Endometrial microvascular endothelial cells (primary cell): ENCODE results near the gene KLHDC9. TPM values are rescaled to one million over a fixed set of nuclear protein-coding genes. Genes with fewer than 3 reads are reported as not detected.

ENCODE experiments used
- in situ Hi-C: cut with HindIII; loops from 2 replicates; pipeline ENCODE4 v1.10.0; 2017; ENCODE audit warnings: low sequenced_read_pairs, low pct_unique_long_range_greater_than_20kb; ENCODE audit errors: inconsistent ontology term
- total RNA-seq: library from RNA; depleted of rRNA; stranded (reverse); fragments of >200 nt; gene quantifications from one replicate; pipeline ENCODE4 v1.2.3, GENCODE V29; 2015; ENCODE audit errors: inconsistent ontology term

KLHDC9 gene
- total RNA-seq, 1 donor from 2014 or later: 0.46 TPM

DNA sequence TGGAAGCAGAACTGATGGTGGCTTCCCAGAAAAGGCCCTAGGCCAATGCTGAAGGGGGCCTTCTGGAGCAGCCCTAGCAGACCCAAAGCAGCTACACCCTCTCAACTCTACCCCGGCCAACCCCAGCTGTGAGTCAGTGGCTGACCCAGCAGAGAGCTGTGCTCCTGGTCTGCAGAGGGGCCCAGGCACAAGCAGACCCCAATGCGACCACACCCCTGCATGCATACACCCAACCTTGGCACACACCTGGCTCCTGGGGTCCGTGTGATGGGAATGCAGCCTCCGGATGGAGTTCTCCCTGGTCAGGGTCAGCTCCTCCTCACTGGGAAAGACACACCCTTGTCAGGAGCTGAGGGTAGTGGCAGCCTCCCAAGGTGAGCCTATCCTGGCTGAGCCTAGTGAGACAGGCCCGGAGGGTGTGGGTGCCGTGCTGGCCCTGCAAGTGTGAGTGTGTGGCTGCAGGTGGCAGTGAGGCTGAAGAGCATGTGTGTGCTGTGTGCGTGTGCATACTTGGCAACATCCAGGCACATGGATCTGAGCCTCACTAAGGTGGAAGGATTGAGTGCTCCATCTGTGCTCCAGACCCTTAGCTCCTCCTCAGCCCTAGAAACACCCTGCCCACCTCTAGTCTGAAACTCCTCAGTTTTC, 24.6 kb upstream of the KLHDC9 start:
- in situ Hi-C loops: no loop called here

DNA sequence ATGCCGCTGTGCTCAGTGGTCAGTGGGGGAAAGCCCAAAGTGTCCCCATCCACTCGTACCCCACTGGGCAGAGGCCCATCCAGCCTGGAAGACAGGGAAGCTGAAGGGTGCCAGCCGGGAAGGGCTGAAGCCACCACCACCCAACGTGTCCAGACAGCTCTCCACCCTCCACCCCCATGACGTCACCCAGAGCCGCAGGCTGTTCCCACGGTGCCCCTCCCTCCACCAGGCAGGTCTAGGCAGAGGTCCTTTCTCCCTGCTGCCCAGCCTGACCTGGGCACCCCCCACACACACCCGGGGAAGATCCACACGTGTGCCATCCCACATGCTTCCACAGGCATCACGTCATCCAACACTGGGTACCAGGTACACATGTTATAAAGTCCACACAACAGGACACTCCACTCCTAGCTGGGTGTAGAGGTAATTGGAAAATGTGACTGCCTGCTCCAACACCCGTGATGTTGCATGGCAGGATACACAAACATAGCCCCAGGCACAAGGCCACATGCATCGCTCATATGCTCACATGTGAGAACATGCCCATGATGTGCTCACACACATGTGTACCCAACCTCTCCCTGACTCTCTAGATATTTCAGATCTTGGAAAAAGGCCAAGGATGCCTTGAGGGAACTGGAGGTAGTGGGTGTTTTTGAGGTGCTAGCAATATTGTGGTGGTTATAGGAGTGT, 23.3 kb upstream of the KLHDC9 start:
- in situ Hi-C loops: no loop called here

DNA sequence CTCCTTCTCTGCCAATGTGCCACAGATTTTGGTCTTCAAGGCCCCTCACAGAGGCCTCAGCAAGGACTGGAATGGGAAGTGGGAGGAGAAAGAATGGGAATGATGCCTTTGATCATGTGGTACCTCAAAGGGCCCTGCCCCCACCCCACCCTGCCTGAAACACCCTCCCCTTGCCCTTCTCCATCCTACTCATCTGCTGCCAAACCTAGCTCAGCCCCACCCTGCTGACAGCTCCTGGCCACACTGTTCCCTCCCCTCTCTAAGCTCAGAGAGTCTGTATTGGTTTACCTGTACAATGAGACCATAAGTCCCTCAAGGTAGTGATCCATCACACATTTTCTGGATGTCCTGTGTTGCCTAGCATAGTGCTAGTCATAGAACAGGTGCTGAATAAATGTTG, 21.8 kb upstream of the KLHDC9 start:
- in situ Hi-C loops: no loop called here

DNA sequence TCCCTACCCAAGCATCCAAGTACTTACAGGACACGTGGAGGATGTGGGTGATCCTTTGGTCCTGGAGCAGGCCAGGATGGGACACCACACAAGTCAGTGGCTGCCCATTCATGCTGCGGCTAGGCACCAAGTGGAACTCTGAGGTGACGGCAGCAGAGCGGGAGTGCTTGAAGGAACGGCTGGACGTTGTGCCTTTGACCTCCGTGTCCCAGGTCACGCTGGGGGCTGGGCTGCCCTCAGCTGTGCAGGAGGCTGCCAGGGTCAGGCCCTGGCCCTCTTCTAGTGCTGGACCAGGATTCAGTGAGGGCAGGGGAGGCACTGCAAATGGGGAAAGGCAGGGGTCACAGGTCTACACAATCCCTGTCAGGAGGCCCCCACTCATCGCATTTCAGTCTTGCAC, 20.7 kb upstream of the KLHDC9 start:
- in situ Hi-C loops: no loop called here

DNA sequence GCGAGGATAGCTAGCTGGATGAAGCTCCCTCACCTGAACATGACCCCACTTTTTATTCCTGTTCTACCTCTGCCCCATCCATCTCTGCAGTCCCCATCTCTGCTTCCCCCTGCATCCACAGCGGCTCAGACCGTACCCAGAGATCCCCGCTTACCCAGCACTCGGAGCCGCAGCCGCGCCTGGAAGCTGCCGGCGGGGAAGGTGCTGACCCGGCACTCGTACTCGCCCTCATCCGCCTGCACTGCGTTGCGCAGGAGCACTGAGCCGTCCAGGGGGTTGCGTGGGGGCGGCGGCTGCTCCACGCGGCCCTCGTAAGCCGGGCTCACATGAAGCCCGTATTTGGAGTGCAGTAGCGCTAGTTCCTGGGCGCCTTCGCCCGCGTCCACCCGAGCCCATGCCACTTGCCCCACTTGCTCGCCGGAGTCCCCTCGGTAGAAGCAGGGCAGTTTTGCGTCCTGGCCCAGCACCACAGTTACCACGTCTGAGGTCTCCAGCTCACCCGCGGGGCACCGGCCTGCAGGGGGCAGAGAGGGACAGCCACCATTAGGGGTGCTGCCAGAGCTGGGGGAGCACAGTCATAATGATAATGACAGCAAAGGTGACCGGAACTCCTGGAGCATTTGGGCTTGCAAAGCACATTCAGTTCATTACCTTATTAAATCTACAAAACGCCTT, 18.6 kb upstream of the KLHDC9 start:
- in situ Hi-C loops: no loop called here

DNA sequence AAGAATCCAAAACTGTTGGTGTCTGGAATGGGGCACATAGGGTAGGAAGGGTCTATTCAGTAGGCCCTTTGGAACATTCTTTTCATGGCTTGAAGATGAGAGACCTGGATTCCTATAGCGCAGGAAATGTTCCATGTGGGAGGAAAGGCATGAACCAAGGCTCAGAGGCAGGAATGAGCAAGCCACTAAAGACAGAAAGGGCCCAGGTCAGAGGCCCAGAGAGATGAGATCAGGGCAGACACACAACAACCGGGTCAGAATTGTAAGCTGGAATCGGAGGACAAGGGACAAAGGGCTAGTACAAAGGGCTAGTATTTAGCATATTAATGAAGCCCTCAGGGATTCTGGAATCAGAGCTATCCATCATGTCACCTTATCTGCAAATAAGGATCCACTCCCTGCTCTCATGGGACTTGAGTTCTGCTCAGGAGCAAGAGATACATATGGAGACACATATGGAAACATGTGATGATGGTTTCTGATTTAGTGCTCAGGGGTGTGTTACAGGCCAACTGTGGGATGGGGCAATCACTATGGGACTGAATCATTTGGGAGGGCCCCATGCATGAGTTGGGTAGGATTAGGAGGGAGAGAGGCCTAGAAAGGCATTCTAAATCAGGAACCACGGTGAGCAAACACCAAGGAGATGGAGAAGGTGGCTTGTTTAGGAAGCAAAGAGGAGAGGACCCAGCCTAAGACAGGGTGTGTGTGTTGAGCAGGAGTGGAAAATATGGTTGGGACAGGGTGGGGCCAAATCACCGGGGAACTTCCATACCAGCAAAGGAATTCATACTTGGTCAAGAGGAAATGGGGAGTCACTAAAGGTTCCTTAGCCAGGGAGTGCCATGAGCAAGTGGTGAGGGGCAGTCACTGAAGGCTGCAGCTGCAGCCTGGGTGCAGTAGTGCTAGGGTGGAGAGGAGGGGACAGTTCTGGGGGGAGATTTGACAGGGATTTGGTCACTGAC, 17.4 kb upstream of the KLHDC9 start:
- in situ Hi-C loops: no loop called here

DNA sequence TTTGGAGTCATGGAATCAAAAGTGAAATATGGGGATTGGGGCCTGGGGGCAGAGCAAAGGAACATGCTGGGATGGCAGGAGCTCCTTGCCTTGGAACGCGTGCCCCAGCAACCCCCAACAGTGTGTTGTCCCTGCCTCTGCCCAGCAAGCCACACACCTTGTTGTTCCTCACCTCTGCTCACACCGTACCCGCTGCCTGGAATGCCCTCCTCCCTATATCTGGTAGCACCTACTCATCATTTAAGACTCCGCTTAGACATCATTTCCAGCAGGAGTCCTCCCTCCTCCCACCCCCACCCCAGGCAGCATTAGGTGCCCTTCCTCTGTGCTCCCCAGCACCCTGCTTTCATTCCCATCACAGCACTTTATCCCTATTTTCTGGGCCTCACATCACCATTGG, 16.6 kb upstream of the KLHDC9 start:
- in situ Hi-C loops: no loop called here

DNA sequence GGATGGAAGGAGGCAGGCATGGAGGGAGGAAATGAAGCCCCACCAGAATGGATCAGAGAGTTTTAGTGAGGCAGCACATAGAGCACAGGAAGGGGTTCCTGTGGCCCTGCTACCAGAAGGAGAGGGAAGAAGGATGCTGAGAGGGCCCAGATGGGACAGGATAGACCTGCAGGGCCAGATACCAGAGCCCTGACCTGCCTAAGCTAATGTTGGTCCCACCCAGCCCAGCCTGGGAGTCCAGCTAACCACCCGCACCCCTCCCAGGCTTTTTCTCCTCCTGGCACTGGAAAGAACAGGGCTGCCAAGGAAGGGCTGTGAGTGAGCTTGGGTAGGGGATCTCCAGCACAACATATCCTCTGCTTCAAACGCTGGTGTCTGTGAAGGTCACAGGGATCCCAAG, 15.7 kb upstream of the KLHDC9 start:
- in situ Hi-C loops: no loop called here

DNA sequence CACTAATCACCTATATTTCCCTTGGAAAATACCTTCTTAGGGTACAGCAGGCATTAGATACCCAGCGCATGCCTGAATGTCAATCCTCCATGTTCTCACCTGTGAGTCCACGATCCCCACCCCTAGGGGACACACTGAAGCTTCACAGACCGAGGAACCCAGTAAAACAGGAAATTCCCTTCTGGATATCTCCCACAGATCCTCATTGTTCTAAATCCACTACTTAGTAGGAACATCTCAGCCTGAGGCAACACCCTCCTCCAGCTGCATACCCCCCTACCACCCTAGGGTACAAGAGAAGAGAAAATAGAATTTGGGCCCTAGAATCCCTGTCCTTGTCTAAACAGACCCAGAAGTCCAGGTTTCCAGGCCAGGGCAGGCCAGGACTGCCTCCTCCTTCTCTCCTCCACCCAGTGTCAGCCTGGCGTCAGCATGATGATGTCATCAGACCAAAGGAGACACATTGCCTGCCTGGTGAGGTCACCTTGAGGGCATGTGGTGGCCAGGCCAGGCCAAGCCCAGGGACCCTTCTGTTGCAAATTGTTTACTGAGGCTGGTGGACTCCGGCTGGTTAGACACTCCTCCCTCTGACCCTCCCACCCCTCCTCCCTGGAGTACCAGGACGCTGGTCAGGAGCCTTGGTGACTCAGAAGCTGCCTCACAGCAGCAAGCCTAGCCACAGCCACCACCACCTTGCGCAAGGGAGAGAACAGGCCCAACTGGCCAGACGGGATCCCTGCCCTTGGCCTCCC, 15.0 kb upstream of the KLHDC9 start:
- in situ Hi-C loops: no loop called here

DNA sequence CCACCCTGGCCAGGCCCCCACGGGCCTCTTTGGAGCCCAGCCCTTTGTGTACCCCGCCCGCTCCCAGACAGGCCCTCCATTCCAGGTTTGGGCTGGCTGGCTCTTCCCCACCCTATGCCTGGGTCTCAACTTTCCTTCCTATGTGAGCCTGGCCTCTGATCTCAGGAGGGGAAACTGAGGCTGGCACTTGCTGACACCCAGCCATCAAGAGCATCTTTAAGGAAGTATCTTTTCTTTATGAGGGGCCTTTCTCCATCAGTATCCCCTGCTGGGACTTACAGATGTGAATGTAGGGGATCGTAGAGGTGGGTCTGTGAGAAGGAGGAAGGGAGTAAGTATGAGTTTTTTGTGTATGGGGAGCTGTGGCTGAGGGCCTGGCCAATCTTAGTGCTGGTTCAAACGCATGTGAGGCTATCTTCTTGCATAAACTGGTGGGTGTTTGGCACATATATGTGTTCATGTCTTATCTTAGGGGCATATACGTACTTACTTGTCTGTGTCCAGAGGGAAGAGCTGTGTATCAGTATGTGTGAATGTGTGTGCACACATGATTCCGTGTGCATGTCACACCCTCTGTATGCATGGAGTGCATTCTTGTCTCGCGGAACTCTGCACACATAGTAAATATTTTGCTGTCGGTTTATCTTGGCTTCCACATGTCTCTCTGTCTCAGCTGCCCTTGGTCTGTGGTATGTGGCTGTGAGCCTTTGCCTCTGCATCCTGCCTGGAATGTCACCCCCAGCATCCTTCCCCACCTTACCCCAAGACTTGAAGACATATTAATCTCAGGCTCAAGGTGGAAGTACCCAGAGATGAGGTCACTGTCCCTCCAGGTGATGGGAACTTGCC, 14.2 kb upstream of the KLHDC9 start:
- in situ Hi-C loops: no loop called here

DNA sequence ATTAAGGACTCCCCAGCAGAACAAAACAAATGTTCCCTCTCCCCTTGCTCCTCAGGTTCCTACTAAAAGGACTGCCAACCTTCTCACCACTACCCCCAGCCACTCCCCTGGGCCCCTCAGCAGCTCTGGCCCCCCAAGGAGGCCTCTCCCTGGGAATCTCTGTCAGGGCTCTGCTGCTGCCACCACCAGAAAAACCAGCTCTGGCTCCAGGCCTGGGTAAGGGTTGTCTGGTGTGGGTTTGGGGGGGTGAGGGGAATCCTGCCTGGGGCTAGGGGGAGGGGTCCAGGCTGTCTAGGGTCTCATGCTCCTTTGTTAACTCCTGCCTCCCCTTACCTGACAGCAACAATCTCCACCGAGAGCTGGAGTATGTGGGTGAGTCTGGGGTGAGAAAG, 13.6 kb upstream of the KLHDC9 start:
- in situ Hi-C loops: no loop called here

DNA sequence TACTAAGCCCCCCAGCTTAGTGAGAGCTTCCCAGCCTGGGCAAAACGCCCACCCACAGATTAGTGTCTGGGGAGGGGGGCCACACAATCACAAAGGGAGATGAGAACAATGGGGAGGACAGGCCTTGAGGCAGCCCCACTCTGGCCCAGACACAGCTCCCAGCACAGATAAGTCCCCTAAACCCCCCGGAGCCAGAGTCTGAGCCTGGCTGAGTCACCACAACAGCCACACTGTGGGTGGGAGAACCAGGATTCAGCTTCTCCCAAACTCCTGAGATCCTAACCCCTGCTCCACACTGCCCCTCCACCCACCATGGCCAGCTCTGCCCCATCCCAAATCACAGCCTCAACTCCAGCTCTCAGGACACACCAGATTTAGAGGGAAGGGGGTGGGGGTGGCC, 13.0 kb upstream of the KLHDC9 start:
- in situ Hi-C loops: no loop called here

DNA sequence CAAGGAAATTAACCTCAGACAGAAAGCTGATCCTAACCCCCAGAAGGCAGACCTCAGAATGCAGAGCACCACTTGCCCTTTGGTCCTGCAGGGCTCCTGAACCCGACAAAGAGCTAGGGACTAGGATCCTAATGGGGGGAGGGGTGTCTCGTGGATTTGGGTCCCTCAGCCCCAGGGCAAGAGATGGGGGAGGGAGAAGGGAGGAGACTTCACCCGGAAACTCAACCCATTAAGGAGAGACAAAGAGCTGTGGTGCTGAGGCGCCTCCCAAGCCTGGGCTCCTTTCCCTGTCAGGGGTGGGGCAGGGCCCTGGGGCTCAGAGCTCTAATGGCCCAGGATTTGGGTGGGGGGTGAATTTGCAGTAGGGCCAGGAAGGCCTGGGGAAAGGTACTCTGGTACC, 11.7 kb upstream of the KLHDC9 start:
- in situ Hi-C loops: no loop called here

DNA sequence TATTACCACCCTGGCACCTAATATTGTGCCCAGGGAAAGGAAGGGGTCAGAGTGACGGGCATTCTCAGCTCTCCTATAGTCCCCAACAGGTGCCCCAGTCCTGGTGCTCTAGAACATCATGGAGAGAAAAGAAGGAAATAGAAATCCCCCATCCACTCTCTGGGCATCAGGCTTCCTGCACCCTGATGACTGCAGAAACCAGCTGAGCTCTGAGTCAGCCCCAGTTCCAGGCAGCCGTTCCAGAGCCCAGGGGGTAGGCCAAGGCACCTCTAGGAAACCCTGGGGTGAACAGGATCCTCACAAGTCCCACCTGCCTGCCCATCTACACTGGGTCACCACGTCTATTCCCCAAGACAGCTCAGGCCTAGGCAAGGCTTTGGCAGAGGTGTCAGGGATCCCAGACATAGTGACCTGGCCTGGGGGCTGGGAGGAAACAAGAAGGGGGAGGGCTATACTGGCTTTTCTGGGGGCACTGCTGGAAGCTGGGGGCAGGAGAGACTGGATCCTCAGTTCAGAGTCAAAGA, 9.5 kb upstream of the KLHDC9 start:
- in situ Hi-C loops: no loop called here

DNA sequence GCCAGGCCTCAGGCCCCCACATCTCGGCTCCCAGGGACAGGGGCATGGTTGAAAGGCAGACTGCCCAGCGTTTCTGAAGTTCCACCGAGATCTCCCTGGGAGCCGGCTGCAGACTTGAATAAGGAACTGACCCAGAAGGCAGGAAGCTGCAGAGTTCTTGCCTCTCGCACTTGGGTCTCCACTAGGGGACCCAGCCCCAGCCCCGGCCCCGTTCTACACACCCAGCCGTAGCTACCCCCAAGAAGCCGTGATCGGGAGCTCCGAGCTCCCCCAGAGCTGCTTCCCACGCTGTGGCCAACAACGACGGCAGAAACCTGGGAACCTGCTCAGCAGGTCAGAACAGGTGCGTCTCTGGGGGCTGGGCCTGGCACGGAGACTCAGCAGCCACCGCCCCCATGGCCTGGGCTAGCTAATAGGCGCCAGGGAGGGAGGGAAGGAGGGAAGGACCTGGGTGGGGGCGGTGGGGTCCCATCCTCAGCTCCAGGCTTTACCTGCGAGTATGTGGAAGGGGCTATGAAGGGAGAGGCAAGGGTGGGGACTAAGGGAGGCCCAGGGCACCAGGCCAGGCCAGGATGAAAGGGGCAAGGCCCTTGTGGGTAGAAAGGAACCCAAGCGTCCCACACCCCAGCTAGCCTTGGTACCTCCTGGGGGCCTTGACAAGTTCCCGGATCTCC, 8.8 kb upstream of the KLHDC9 start, which contains the start of gene NECTIN4:
Gene NECTIN4, minus strand, starts transcription at position 308 of the 674 bp plus-strand sequence. Its CDS starts 262 bp downstream, at position 46.
- in situ Hi-C loops: no loop called here

DNA sequence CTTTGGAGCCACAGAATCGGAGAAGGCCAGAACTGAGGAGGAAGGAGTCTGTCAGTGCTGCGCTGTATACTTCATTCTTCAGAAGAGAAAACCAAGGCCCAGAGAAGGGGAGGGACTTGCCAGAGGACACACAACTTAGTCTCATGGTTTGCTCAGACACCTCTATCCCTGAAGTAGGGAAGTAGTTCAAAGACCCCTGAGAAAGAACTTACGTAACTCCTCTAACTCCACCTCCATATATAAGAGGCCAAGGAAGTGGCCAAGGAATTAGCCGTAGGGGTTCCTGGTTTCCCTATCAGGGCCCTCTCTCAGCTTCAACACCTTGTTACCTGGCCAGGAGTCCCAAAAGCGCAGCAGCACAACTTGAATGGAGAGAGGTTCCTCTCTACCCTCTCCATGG, 8.2 kb upstream of the KLHDC9 start:
- in situ Hi-C loops: loop anchor here (10.0 kb wide), 1 partner anchor 45 kb away; the partner anchor contains the start of gene USF1

DNA sequence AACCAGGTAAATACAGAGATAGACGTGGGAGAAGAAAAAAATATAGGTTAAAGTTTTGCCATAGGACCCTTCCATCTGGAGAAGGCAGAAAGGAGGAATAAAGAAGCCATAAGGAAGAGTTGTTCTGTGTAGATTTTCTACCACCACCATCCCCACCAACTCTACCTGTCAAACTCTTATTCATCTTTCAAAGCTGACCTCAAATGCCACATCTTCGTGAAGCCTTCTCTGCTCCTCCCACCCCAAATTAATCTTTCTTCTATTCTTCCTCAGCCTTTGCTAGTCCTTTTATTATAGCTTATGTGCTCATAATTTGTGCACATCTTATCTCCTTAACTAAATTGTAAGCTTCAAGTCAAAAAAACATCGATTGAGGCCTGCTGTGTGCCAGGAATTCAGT, 7.5 kb upstream of the KLHDC9 start:
- in situ Hi-C loops: loop anchor here (10.0 kb wide), 1 partner anchor 46 kb away; the partner anchor contains the start of gene USF1
